ENCODE results near the gene UBE2J1. TPM values are rescaled to one million over a fixed set of nuclear protein-coding genes. Genes with fewer than 3 reads are reported as not detected.
"Not testable (repeated sequence)": the region's sequence is repeated elsewhere in the genome, so short reads cannot be mapped to it uniquely, and the experiment has no call there.

UBE2J1 gene
- polyA plus RNA-seq, 2 of the 4 experiments (the other 2 are of a cell fraction): 12.6 to 32.7 TPM

- H3K9me3 ChIP-seq: no peaks in the 10 kb centered on the region
- no peak for FAIRE-seq
- no peak for ATAC-seq
- H3K4me3 ChIP-seq: no peak overlapping the region
- H3K27ac ChIP-seq: no peak overlapping the region
- ChIA-PET POLR2A (no interaction called here), CTCF (no interaction called here)
- TF ChIP-seq CHD4 (IDR thresholded peaks at IDR 0.05; ENCODE audit: borderline replicate concordance) (no peak), FOXS1 (CRISPR knock-in tag; IDR thresholded peaks at IDR 0.05) (no peak), CTCF (IDR thresholded peaks at IDR 0.05) (no peak), USF2 (IDR thresholded peaks at IDR 0.05) (no peak), MYC (IDR thresholded peaks at IDR 0.05; ENCODE audit: borderline replicate concordance, low read length) (no peak)
- H3K4me1 ChIP-seq: peaks cover 12% of the 10 kb centered on the region
- no peak overlapping the region for H3K4me2 ChIP-seq
- DNase-seq (ENCODE audit: low read depth in 1 of 2, low spot score in 1 of 2): no peak
- 92% methylated on average over 2 of the region's 2 CpGs for WGBS (ENCODE audit: missing lambda C conversion rate)
Measured at GRCh38 chr6:89295981-89296380, 56.5 kb downstream of the UBE2J1 start.

GRCh38 chr6:89295116-89295515, 57.4 kb downstream of the UBE2J1 start:
- H3K4me3 ChIP-seq; POLR2A ChIA-PET; CTCF ChIA-PET; H3K27ac ChIP-seq; DNase-seq (ENCODE audit: low read depth in 1 of 2, low spot score in 1 of 2); H3K4me2 ChIP-seq; FAIRE-seq; ATAC-seq; H3K9me3 ChIP-seq: not testable (repeated sequence)
- 36% methylated on average over 1 of the region's 1 CpG for WGBS (ENCODE audit: missing lambda C conversion rate)
- H3K4me1 ChIP-seq: peaks cover 12% of the 10 kb centered on the region

GRCh38 chr6:89291256-89291819, 61.2 kb downstream of the UBE2J1 start:
- ATAC-seq (no peak; a peak in 1 of 6 replicates), DNase-seq (ENCODE audit: low read depth in 1 of 2, low spot score in 1 of 2) (no peak), FAIRE-seq (no peak)
- H3K4me2 ChIP-seq: no peak overlapping the region
- ChIA-PET POLR2A (no interaction called here), CTCF (interaction anchor here (1.3 kb wide), 1 partner anchor 9 kb away, joined by 4 read pairs; no protein-coding TSS in a partner anchor)
- 69% methylated on average over 11 of the region's 11 CpGs for WGBS (ENCODE audit: missing lambda C conversion rate)
- H3K9me3 ChIP-seq: no peaks in the 10 kb centered on the region
- H3K27ac ChIP-seq: no peak overlapping the region
- TF ChIP-seq MAX (IDR thresholded peaks at IDR 0.05) (no peak), KDM5A (IDR thresholded peaks at IDR 0.05) (no peak), MAZ (IDR thresholded peaks at IDR 0.05; ENCODE audit: borderline replicate concordance, low read depth, low read length) (no peak), REST (IDR thresholded peaks at IDR 0.05) (no peak), BHLHE40 (IDR thresholded peaks at IDR 0.05; ENCODE audit: low read depth, low read length) (no peak), RARB (CRISPR knock-in tag; IDR thresholded peaks at IDR 0.05) (no peak), USF2 (IDR thresholded peaks at IDR 0.05) (no peak), CEBPB (IDR thresholded peaks at IDR 0.05) (no peak), HOXB5 (CRISPR knock-in tag; IDR thresholded peaks at IDR 0.05) (no peak), EHMT2 (IDR thresholded peaks at IDR 0.05; ENCODE audit: low read depth) (no peak), GATA3 (IDR thresholded peaks at IDR 0.05; ENCODE audit: borderline replicate concordance) (no peak), RCOR1 (IDR thresholded peaks at IDR 0.05; ENCODE audit: low read depth, low read length) (no peak), JUNB (IDR thresholded peaks at IDR 0.05) (no peak), NPAS2 (CRISPR knock-in tag; IDR thresholded peaks at IDR 0.05; ENCODE audit: borderline replicate concordance) (no peak), HEYL (CRISPR knock-in tag; IDR thresholded peaks at IDR 0.05) (no peak), ZNF302 (CRISPR knock-in tag; IDR thresholded peaks at IDR 0.05) (no peak)
- no peak overlapping the region for H3K4me3 ChIP-seq
- no peaks in the 10 kb centered on the region for H3K4me1 ChIP-seq
